Naive thymus-derived CD4-positive, alpha-beta T cell (primary cell): ENCODE measurements around the gene MC1R. TPM values are rescaled to one million over a fixed set of nuclear protein-coding genes. Genes with fewer than 3 reads are reported as not detected.

Source experiments
- ATAC-seq: fragments of 150-1000 bp; cut with Tn5 transposase; 2 replicates; pipeline ENCODE4 v1.10.0; 2021; ENCODE audit warnings: mild to moderate bottlenecking, moderate library complexity
- CTCF ChIA-PET: fragments of 350-600 bp; sonication (Branson Sonifier 250); formaldehyde crosslinking; loops from one replicate; lab custom pipeline; 2021; ENCODE audit warnings: antibody characterized with exemption; lab: Charles Lee
- POLR2A ChIA-PET: fragments of 350-600 bp; sonication (Branson Sonifier 250); formaldehyde crosslinking; loops from one replicate; lab custom pipeline; 2021; ENCODE audit warnings: antibody characterized with exemption, inconsistent platforms; lab: Charles Lee
- DNase-seq, 9 donors: peaks; one replicate each; pipeline versions ENCODE4 v3.0.0 to v3.0.0-alpha.2; 2020 to 2022; ENCODE audit warnings: mixed read lengths in 1 of 9
- H3K27ac ChIP-seq: one replicate; pipeline ENCODE4 v1.7.0; 2013; ENCODE audit warnings: mild to moderate bottlenecking, low read depth, low read length, moderate library complexity
- H3K27me3 ChIP-seq, 2 donors: one replicate each; pipeline ENCODE4 v1.7.0; 2013; ENCODE audit warnings: low read length in 2 of 2, mild to moderate bottlenecking in 2 of 2, moderate library complexity in 2 of 2; ENCODE audit not compliant: control insufficient read depth in 2 of 2, insufficient read depth in 2 of 2
- H3K36me3 ChIP-seq, 3 experiments: 1 replicate in 2 of 3; 2 replicates in 1 of 3; pipeline ENCODE4 v1.7.0; 2013; ENCODE audit warnings: low read length in 3 of 3, mild to moderate bottlenecking in 3 of 3, moderate library complexity in 1 of 3; ENCODE audit not compliant: insufficient read depth in 3 of 3, control insufficient read depth in 2 of 3
- H3K4me1 ChIP-seq, 2 donors: one replicate each; pipeline ENCODE4 v1.7.0; 2013; ENCODE audit warnings: low read length in 2 of 2, mild to moderate bottlenecking in 2 of 2, moderate library complexity in 1 of 2; ENCODE audit not compliant: control insufficient read depth in 2 of 2, insufficient read depth in 2 of 2
- H3K4me3 ChIP-seq: 2 replicates; pipeline ENCODE4 v1.7.0; 2013; ENCODE audit warnings: mild to moderate bottlenecking, low read length
- H3K9me3 ChIP-seq, 3 experiments: 1 replicate in 2 of 3; 2 replicates in 1 of 3; pipeline ENCODE4 v1.7.0; 2013; ENCODE audit warnings: low read length in 3 of 3; ENCODE audit not compliant: control insufficient read depth in 2 of 3
- H3K27ac Mint-ChIP-seq, 9 donors: one replicate each; pipeline ENCODE4 v1.8.0; 2020 to 2022; ENCODE audit warnings: mixed read lengths in 9 of 9, mild to moderate bottlenecking in 8 of 9, moderate library complexity in 5 of 9, inconsistent platforms in 2 of 9
- H3K27me3 Mint-ChIP-seq, 5 donors: one replicate each; pipeline ENCODE4 v1.8.0; 2021 to 2022; ENCODE audit warnings: mixed read lengths in 5 of 5, mild to moderate bottlenecking in 1 of 5
- H3K36me3 Mint-ChIP-seq, 5 donors: one replicate each; pipeline ENCODE4 v1.8.0; 2020 to 2022; ENCODE audit warnings: mixed read lengths in 5 of 5, mild to moderate bottlenecking in 3 of 5, inconsistent platforms in 1 of 5
- H3K4me1 Mint-ChIP-seq, 7 donors: one replicate each; pipeline ENCODE4 v1.8.0; 2020 to 2022; ENCODE audit warnings: mixed read lengths in 7 of 7, mild to moderate bottlenecking in 3 of 7, inconsistent platforms in 1 of 7
- H3K4me3 Mint-ChIP-seq, 10 donors: one replicate each; pipeline ENCODE4 v1.8.0; 2020 to 2022; ENCODE audit warnings: mild to moderate bottlenecking in 10 of 10, mixed read lengths in 10 of 10, moderate library complexity in 6 of 10, inconsistent platforms in 2 of 10
- H3K9me3 Mint-ChIP-seq, 11 donors: one replicate each; pipeline ENCODE4 v1.8.0; 2020 to 2022; ENCODE audit warnings: mixed read lengths in 11 of 11, mild to moderate bottlenecking in 4 of 11, inconsistent platforms in 1 of 11, moderate library complexity in 1 of 11
- intact Hi-C, 2 donors: fragments of 100-400 bp; cut with micrococcal nuclease; formaldehyde crosslinking; loops; one replicate each; pipeline ENCODE4 v1.15.1; 2023
- polyA plus RNA-seq, 2 donors: library from polyadenylated mRNA; unstranded; fragments of 300-500 nt; fragmentation: Illumina TruSeq; gene quantifications; one replicate each; pipeline ENCODE4 v1.2.3, GENCODE V29; 2021
- total RNA-seq, 6 experiments: library from RNA in 5 of 6; stranded (reverse) in 5 of 6; gene quantifications; 1 replicate in 5 of 6; 2 replicates in 1 of 6; pipeline ENCODE4 v1.2.3 and lab custom pipeline; 2021 to 2026

MC1R gene
- total and polyA plus RNA-seq, 7 experiments from 2014 or later = 0.14 to 13.9 (median 10.5) TPM

- Mint-ChIP-seq H3K4me3 (peak overlapping the region in 1 of 10 donors; percentile 42), H3K27me3 (no peaks in the 10 kb centered on the region), H3K9me3 (peaks cover 0 to 6% (median 0%) of the 10 kb centered on the region in 11 donors), H3K27ac (peak overlapping the region in 2 of 9 donors; percentile 48 to 61), H3K4me1 (peaks cover 2 to 22% (median 14%) of the 10 kb centered on the region in 7 donors), H3K36me3 (peaks cover 23 to 38% (median 30%) of the 10 kb centered on the region in 5 donors)
- no peaks in the 10 kb centered on the region for H3K9me3 ChIP-seq
- peaks cover 16 to 90% (median 16%) of the 10 kb centered on the region in 3 experiments for H3K36me3 ChIP-seq
- H3K4me3 ChIP-seq = no peak overlapping the region
- ChIA-PET CTCF (interaction anchor here (0.5 kb wide), 1 partner anchor 22 kb away, joined by 3 read pairs; no protein-coding TSS in a partner anchor), POLR2A (no interaction called here)
- H3K27me3 ChIP-seq = no peaks in the 10 kb centered on the region
- H3K4me1 ChIP-seq = no peaks in the 10 kb centered on the region
- ATAC-seq = no peak
- no peak for DNase-seq
- H3K27ac ChIP-seq = no peak overlapping the region
- intact Hi-C loops = no loop called here
These were observed 34.6 kb upstream of the MC1R start for GRCh38 chr16:89884041-89884421.

GRCh38 chr16:89887243-89887642, 31.4 kb upstream of the MC1R start:
- Mint-ChIP-seq H3K36me3 (peaks cover 19 to 45% (median 26%) of the 10 kb centered on the region in 5 donors), H3K9me3 (peaks cover 0 to 6% (median 0%) of the 10 kb centered on the region in 11 donors), H3K4me1 (peaks cover 6 to 19% (median 14%) of the 10 kb centered on the region in 7 donors), H3K4me3 (no peak overlapping the region), H3K27me3 (no peaks in the 10 kb centered on the region), H3K27ac (peak overlapping the region in 1 of 9 donors; percentile 31)
- Histone ChIP-seq H3K36me3 (peaks cover 16 to 86% (median 21%) of the 10 kb centered on the region in 3 experiments), H3K4me3 (no peak overlapping the region), H3K4me1 (peaks cover 0 to 5% of the 10 kb centered on the region in 2 donors), H3K9me3 (no peaks in the 10 kb centered on the region), H3K27me3 (no peaks in the 10 kb centered on the region), H3K27ac (no peak overlapping the region)
- no peak for DNase-seq
- intact Hi-C loops = no loop called here
- ChIA-PET POLR2A (interaction anchor here (1.8 kb wide), 1 partner anchor 14 kb away, joined by 7 read pairs; the partner anchor contains the start of gene TCF25), CTCF (interaction anchor here (0.6 kb wide), 1 partner anchor 61 kb away, joined by 3 read pairs; no protein-coding TSS in a partner anchor)
- ATAC-seq = no peak

GRCh38 chr16:89890200-89890599, 28.5 kb upstream of the MC1R start:
- Mint-ChIP-seq H3K9me3 (no peaks in the 10 kb centered on the region), H3K4me3 (peak overlapping the region in 1 of 10 donors; percentile 1), H3K36me3 (peaks cover 7 to 28% (median 16%) of the 10 kb centered on the region in 5 donors), H3K27me3 (no peaks in the 10 kb centered on the region), H3K27ac (peak overlapping the region in 4 of 9 donors; percentile 13 to 76 (median 40)), H3K4me1 (peaks cover 0 to 10% (median 7%) of the 10 kb centered on the region in 7 donors)
- Histone ChIP-seq H3K4me3 (no peak overlapping the region), H3K27ac (no peak overlapping the region), H3K9me3 (no peaks in the 10 kb centered on the region), H3K4me1 (peaks cover 0 to 5% of the 10 kb centered on the region in 2 donors), H3K27me3 (no peaks in the 10 kb centered on the region), H3K36me3 (peaks cover 1 to 86% (median 10%) of the 10 kb centered on the region in 3 experiments)
- ChIA-PET POLR2A (interaction anchor here (1.0 to 1.2 kb wide), 2 partner anchors 17 to 20 kb away, joined by 3 read pairs; partner anchors contain the start of gene TCF25), CTCF (no interaction called here)
- intact Hi-C loops = no loop called here
- ATAC-seq (peak; percentile 19), DNase-seq (peak in 1 of 9 donors; percentile 42)

GRCh38 chr16:89890886-89891657, 27.6 kb upstream of the MC1R start:
- Histone ChIP-seq H3K27me3 (no peaks in the 10 kb centered on the region), H3K4me3 (no peak overlapping the region), H3K36me3 (peaks cover 6 to 86% (median 10%) of the 10 kb centered on the region in 3 experiments), H3K4me1 (peaks cover 0 to 5% of the 10 kb centered on the region in 2 donors), H3K9me3 (no peaks in the 10 kb centered on the region), H3K27ac (no peak overlapping the region)
- Mint-ChIP-seq H3K36me3 (peaks cover 5 to 24% (median 13%) of the 10 kb centered on the region in 5 donors), H3K4me1 (peaks cover 0 to 8% (median 5%) of the 10 kb centered on the region in 7 donors), H3K27ac (peak overlapping the region in 3 of 9 donors; percentile 13 to 38 (median 26)), H3K4me3 (no peak overlapping the region), H3K27me3 (no peaks in the 10 kb centered on the region), H3K9me3 (no peaks in the 10 kb centered on the region)
- intact Hi-C loops = no loop called here
- ATAC-seq = no peak
- ChIA-PET POLR2A (interaction anchor here (1.0 to 1.2 kb wide), 2 partner anchors 18 to 19 kb away, joined by 3 read pairs; partner anchors contain the start of gene TCF25), CTCF (no interaction called here)
- DNase-seq = no peak

GRCh38 chr16:89892055-89892630, 26.5 kb upstream of the MC1R start:
- Mint-ChIP-seq H3K4me1 (peaks cover 0 to 8% (median 5%) of the 10 kb centered on the region in 7 donors), H3K4me3 (no peak overlapping the region), H3K27me3 (no peaks in the 10 kb centered on the region), H3K9me3 (no peaks in the 10 kb centered on the region), H3K27ac (peak overlapping the region in 2 of 9 donors; percentile 22 to 56), H3K36me3 (peaks cover 3 to 21% (median 13%) of the 10 kb centered on the region in 5 donors)
- Histone ChIP-seq H3K4me1 (peaks cover 0 to 5% of the 10 kb centered on the region in 2 donors), H3K9me3 (no peaks in the 10 kb centered on the region), H3K4me3 (no peak overlapping the region), H3K27me3 (no peaks in the 10 kb centered on the region), H3K36me3 (peaks cover 6 to 85% (median 10%) of the 10 kb centered on the region in 3 experiments), H3K27ac (no peak overlapping the region)
- ATAC-seq (peak; percentile 15), DNase-seq (no peak)
- intact Hi-C loops = no loop called here
- ChIA-PET POLR2A (interaction anchor here (0.7 kb wide), 1 partner anchor 519 kb away, joined by 3 read pairs; no protein-coding TSS in a partner anchor), CTCF (no interaction called here)

GRCh38 chr16:89892635-89893034, 26.0 kb upstream of the MC1R start:
- H3K36me3 ChIP-seq = peaks cover 6 to 85% (median 6%) of the 10 kb centered on the region in 3 experiments
- CTCF ChIA-PET = no interaction called here

More at GRCh38 chr16:89892635-89893034, 26.0 kb upstream of the MC1R start:
- H3K4me1 Mint-ChIP-seq = peaks cover 0 to 8% (median 5%) of the 10 kb centered on the region in 7 donors
- H3K4me1 ChIP-seq = peaks cover 0 to 5% of the 10 kb centered on the region in 2 donors
- no peak overlapping the region for H3K27ac ChIP-seq
- intact Hi-C loops = no loop called here
- H3K27me3 Mint-ChIP-seq = no peaks in the 10 kb centered on the region
- peaks cover 0 to 16% (median 9%) of the 10 kb centered on the region in 5 donors for H3K36me3 Mint-ChIP-seq
- ATAC-seq (no peak), DNase-seq (no peak)
- H3K9me3 Mint-ChIP-seq = no peaks in the 10 kb centered on the region
- no peak overlapping the region for H3K4me3 ChIP-seq
- H3K4me3 Mint-ChIP-seq = no peak overlapping the region
- no peaks in the 10 kb centered on the region for H3K27me3 ChIP-seq
- H3K27ac Mint-ChIP-seq = peak overlapping the region in 1 of 9 donors; percentile 56
- H3K9me3 ChIP-seq = no peaks in the 10 kb centered on the region
- POLR2A ChIA-PET = no interaction called here
